ENCODE measurements around the gene SEPTIN5.

Gene SEPTIN5

DNA sequence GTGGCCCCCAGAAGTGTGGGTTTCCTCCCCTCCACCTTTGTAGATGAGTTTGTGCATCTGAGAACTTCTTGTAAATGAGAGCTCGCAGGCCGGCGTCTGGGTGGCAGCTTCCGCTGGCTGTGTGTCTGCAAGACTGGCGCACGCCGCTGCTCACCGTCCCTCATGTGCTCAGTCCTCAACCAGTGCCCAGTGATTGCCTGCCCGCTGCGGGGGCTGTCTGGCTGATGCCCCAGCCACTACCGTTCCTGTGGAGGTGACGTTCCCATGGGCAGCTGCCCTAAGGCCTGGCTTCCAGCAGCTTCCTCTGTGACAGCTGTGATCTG lies 55.1 kb downstream of the SEPTIN5 start:
- in situ Hi-C loops (cut with MboI; ENCODE audit: low sequenced_read_pairs), result no loop called here

DNA sequence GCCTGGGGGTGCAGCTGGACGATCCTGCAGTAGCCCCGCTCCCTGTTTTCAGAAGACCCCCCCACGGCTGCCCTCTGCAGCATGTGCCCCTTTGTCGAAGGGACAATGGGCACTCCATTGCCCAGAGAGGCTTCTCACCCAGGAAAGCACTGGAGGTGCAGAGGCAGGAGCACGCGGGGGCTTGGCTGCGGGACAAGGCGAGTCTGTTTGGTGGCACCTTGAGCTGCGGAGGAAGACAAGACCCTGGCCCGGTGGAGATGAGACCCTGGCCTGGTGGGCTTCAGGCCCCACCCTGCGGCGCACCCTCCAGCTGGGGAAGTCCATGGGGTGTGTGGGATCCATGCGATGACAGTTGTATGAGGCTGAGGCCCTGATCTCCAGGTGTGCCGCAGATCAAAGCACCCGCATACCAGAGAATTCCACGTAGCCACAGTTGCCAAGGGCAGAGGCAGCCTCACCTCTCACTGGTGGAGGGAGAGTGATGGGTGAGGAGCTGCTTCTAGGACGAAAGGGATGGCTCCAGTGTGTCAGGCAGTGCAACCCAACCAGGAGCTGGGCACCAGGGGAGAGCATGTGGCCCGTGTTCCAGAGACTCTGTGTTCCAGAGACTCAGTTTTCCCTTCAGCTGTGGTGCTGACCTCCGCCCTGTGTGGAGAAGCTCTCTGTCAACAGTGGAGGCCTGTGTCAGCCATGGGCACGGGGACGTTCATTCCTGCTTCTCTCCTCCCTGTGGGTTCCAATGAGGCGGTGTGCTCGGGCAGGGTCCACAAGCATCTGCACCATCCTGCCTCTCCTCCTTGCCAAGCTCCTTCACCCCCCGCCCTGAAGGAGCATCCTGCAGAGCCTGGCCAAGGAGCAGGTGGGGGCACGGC lies 56.3 kb downstream of the SEPTIN5 start:
- in situ Hi-C loops (cut with MboI; ENCODE audit: low sequenced_read_pairs), result no loop called here

DNA sequence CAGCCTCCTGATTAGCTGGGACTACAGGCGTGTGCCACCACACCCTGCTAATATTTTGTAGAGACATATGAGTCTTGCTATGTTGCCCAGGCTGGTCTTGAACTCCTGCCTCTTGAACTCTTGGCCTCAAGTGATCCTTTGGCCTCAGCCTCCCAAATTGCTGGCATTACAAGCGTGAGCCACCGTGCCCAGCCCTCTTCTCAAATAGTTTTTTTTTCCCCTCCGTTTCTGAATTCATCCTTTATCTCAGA lies 58.0 kb downstream of the SEPTIN5 start:
- in situ Hi-C loops (cut with MboI; ENCODE audit: low sequenced_read_pairs), result no loop called here
